ENCODE results near the gene WRNIP1.
"Not testable (repeated sequence)": the region's sequence is repeated elsewhere in the genome, so short reads cannot be mapped to it uniquely, and the experiment has no call there.

Gene WRNIP1

DNA sequence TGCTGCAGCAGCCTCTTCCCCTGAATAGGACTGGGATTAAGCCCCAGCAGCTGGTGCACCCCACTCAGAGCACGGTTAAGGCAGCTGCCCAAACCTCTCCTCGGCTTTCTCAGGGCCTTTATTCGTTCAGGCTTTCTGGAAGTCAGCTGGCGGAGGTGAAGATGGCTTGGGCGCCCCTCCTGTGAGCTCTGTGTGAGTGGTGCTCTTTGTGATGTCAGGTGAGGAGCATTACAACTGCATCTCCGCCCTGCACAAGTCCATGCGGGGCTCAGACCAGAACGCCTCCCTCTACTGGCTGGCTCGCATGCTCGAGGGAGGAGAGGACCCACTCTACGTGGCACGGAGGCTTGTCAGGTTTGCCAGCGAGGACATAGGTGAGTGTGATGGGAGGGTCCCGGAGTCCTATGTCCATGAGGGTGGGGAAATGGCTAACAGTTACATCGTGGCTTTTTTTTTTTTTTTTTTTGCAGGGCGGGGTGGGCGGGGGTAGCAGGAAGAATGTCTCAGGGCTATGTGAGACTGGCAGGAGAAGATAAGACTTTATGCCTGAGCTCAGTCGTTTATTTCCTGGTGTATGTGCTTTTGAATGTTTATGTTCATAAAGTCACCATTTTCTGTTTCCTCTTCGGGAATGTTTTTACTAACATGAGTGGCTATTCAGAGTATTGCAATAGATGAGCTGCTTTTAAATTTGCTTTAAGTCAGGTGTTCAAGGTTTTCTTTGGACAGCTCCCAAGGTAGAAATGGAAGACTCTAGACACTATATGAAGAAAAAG, 18.2 kb downstream of the WRNIP1 start:
- no peak for DNase-seq (ENCODE audit: low read depth, low spot score)

DNA sequence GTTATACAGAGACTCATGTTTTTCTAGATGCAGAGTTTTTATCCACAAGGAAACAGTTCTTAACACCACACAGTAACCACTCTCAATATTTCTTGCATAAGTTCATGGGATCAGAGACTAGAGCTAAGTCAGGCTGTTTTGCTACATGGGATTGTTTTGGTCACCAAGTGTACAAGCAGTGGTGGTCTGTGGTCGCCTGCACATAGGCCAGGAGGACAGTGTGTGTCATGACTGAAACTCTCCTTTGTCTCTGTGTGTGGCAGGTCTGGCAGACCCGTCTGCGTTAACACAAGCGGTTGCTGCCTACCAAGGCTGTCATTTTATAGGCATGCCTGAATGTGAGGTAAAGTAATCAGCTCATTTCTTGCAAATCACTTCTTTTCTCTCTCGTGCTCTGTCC, 18.9 kb downstream of the WRNIP1 start:
- no peak for DNase-seq (ENCODE audit: low read depth, low spot score)

DNA sequence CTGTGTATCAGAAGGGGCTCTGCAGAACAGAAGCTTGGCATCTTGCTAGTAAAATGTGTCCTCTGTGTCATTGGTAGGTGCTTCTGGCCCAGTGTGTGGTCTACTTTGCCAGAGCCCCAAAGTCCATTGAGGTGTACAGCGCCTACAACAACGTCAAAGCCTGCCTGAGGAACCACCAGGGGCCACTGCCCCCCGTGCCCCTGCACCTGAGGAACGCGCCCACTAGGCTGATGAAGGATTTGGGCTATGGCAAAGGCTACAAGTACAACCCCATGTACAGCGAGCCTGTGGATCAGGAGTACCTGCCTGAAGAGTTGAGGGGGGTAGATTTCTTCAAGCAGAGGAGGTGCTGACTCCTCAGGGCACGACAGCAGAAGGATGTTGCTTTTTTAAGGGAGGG, 19.7 kb downstream of the WRNIP1 start:
- DNase-seq (ENCODE audit: low read depth, low spot score) = no peak

DNA sequence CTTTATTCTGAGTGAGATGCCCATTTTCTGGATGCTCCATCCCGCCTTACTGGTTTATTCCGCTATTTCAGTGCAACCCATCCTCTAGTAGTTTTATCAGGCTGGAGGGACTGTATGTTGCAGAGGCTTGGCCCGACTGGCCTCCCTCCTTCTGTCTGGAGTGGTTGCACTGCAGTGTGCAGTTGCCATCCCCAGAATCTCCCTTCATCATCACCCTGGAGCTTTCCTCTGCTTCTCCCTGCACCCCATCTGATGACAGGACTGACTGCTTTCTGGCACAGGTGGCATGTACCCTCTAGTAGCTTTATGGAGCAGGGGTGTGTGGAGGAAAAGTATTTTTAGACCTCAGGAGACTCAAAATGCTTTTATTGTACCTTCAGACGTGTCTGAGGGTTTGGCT, 21.1 kb downstream of the WRNIP1 start:
- no peak for DNase-seq (ENCODE audit: low read depth, low spot score)

DNA sequence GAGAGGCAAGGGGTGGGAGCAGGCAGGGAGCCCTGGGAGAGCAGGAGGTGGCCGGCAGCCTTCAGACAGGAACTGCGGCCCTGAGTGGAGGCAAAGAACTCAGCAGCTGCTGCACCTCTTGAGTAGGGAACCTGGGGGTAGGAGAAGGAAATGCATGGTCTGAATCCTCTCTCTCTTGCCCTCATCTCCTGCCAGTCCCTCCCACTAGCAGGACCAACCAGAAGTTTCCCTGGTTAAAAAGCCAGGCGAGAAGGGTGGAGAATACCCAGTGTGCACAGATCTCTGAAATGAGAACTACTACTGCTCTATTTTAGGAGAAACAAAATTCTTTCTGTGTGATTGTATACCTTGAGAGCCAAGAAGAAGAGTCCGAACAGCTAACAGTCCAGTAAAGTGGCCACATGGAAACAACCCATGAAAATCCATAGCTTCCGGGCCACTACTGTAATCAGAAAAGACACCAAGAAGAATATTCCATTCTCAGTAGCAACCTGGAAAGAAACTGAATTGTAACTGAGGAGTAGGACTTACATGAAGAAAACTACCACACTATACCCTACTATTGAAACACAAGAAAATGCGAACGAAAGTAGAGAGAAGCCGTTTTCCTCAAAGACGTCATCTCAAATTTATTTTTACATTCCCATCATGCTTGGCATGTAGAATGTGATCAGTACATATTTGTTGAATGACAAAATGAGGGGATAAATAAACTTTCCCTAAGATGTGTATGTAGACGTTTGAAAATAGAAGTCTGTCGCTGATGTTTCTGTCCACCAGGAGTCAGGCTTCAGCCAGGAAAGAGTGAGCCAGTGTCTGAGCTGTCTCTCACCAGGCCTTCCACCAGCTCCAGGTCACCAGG, 25.6 kb downstream of the WRNIP1 start:
- DNase-seq (ENCODE audit: low read depth, low spot score) = no peak

DNA sequence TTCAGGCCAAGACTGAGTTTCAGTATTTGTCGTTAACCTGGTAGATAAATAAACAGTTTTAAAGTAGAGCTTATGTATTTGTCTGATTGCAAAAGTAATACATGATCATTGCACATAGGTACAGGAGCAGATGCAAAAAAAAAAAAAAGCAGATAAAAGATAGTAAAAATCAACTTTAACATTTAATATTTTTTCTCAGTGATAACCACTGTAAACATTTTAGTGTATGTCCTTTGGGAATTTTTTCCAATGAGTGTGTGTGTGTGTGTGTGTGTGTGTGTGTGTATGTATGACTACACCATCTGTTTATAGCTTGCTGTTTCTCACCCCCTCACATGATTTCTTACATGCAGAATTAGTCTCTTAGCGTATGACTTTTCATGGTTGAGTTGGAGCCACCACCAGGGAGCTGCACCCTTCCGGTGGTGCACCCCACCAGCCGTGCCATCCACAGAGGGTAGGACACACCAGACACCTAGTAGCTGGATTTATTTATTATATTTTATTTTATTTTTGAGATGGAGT, 26.3 kb downstream of the WRNIP1 start:
- DNase-seq (ENCODE audit: low read depth, low spot score) = no peak

DNA sequence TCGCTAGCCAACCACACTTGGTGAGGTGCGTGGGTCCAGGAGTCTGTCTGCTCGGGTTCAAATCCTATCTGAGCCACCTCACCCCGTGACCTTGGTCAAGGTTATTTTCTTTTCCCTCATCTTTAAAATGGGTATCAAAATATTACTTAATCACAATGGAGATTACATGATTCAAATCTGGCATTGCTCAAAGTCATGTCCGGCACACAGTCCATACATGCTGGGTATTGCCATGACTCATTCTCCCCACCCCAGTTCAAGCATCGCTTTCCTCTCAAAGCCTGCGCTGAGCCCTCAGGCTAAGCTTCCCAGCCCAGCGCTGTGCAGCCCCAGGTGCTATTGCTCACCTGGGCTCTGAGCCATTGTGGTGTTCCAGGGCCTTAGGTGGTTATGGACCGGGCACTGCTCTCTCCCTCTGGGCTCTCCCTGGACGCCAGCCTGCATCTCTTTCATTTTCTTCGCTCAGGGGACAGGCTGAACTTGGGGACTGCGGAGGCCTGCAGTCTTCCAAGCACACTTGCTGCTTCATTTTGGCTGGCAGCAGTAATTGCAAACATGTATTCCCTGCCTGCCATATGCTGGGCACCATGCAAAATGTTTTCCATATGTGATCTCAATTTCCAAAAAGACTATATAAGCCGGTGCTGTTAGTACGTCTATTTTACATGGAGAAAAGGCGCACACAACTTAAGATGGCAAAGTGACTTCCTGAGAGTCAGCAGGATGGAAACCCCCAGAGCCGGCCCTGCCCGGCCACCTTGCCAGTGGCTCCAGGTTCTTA, 27.3 kb downstream of the WRNIP1 start:
- no peak for DNase-seq (ENCODE audit: low read depth, low spot score)

DNA sequence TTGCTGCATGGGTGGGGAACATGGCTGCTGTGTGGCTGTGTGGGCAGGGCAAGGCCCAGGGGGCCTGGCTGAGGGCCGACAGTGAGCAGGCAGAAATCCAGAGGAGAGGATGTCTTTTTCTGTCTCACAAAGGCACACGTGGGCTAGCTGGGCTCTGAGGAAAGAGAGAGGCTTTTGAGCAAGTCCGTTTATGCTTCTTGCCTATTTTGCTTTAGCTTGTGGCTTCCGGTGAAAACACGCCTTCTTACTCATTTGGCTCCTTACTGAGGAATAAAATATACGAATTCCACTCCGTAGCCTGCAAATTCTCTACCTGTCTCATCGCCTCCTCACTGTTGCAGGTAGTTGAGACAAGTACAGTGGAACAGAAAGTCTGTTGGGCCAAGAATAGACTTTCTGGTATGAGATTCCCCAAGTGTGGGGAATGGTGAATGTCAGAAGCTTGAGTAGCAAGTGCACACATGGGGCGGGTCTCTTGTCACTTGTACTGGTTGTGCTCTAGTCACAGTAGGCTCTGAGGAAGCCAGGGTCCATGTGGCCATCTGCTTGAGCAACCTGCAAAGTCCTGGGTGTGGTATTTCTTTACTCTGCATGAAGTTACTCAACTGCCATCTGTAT, 28.4 kb downstream of the WRNIP1 start:
- DNase-seq (ENCODE audit: low read depth, low spot score) = no peak

DNA sequence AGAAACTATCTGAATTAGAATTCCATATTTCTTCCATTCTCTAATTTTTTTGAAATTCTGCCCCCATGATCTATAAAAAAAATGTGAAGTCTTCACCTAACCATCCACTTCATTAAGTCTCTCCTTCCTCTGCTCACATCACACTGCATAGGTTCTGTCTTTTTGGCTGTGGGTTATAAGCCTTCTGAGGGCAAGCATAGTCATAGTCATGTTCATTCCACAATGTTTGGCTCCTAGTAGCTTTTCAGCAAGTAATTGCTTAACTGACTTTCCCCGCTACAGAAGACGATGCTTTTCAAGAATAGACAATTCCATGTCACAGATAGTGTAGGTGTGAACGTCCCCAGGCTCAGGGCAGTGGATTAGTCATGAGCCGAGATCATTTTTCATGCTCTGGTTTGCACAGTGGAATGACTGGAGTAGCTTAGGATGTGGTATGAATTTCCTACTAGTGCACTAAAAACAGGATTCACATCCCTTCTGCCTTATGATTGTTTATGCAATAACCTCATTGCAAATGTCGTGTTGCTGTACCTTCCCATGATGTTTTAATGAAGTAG, 29.1 kb downstream of the WRNIP1 start:
- DNase-seq (ENCODE audit: low read depth, low spot score) = no peak

DNA sequence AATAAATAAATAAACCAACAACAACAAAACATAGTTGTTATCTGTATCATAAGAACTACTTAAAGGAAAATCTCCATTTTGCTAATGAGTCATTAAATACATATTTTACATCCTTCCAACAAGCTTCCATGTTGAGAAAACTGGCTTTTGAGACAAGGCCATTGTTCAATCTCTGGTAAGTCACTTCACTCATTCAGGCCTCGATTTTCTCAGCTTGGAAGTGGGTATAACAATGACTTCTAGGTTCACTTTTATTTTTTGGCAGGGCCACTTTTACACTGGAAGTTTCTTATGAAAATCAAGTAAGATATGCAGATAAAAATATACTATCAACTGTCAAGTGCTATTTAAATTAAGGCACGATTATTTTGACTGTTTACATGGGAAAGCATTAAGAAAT, 30.0 kb downstream of the WRNIP1 start:
- DNase-seq (ENCODE audit: low read depth, low spot score) = no peak

DNA sequence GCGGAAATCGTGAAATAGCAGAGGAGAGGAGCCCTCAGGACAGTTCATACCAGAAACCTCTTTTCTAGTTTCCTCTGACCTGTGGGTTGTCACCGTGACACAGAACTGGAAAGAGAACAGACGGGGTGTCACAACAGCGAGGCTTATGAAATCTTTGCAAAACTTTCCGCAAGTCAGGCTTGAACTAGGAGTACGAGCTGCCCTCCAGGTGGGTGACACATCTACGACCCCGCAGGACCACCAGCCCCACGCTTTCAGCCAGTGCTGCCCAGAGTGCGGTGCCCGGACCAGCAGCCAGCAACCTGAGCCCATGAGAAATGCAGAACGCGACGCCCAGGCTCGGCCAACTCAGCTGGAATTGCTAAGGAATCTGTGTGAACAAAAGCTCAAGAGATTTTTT, 30.8 kb downstream of the WRNIP1 start:
- DNase-seq (ENCODE audit: low read depth, low spot score) = no peak

DNA sequence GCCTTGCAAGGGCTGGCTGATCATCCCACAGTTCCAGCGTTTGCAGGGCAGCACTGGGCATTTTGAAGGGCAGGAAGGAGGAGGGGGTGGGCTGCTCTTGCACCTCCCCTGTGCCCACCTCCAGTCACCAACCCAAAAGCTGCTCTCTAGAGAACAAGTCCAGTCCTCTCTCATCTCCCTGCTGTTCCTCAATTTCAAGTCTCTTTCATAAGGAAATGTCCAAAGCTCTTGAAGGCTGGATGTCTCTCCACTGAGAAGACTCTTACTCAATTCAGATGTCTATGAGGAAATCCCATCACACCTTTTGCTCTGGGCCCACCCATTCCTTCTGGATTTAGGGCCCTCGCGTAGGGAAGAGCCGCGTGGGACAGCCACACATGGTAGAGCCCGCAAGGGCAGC, 31.7 kb downstream of the WRNIP1 start:
- DNase-seq (ENCODE audit: low read depth, low spot score) = no peak

DNA sequence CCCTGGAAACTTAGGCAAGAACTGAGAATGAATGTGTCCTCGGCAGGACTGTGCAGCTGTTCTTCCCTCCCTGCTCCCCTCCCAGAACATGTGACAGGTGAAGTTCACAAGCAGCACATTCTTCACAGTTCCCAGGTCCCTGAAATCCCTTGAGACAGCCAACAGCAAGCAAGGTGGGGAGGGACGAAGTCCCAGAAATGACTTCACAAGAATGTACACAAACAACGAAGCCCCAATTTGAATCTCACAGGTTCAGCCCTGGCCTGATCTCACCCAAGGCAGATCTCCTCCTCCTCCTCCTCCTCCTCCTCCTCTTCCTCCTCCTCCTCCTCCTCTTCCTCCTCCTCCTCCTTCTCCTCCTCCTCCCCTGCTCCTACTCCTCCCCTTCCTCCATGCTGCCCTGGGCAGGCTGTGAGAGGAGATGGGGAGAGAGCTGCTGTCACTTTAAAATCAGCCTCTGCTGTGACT, 32.4 kb downstream of the WRNIP1 start:
- no peak for DNase-seq (ENCODE audit: low read depth, low spot score)

DNA sequence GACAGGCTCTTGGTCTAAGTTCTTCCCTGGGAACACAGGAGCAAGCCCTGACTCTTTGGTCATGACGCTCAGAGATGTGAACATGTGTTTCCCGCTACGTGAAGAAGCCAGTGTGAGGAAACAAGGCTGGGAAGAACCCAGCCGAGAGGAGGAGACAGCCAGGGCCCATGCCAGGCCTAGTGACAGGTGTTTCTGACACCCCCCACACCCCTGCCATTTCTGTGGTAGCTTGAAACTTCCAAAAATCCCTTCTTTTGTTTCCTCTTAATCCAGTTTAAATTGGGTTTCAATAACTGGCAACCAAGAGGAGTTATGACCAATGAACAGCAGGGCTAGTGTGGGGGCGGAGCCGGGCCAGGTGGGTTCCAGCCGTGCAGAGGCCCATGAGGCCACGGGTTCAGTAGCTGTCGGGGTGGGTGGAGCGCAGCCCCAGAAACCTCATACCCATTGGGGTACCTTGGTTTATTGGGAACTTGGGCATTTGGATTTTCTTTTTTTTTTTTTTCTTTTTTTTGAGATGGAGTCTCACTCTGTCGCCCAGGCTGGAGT, 33.5 kb downstream of the WRNIP1 start:
- DNase-seq (ENCODE audit: low read depth, low spot score) = no peak

DNA sequence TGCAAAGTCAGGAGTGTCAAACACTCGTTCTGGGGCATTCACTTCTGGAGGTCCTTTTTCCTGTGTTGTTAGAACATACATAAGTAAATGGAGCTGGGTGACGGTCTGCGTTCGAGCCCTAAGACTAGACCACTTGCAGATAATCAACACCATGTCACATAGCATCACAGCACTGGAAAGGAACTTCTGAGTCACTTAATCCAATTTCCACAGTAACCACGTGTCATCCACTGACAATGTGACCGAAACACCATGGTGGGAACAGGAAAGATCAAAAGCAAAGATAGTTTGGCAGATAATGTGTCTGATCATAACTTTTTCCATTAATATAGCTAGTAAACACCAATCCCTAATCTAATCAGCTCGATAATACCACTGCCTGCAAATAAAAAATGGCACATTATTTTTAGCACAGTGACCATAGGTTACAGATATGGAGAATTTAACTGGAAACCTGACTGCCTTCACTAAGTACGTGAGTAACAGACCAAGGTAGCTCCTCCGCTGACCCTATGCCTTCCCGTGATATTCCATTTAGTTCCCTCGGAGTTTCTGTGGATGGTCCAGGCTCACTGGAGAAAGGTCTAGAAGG, 34.8 kb downstream of the WRNIP1 start:
- no peak for DNase-seq (ENCODE audit: low read depth, low spot score)

DNA sequence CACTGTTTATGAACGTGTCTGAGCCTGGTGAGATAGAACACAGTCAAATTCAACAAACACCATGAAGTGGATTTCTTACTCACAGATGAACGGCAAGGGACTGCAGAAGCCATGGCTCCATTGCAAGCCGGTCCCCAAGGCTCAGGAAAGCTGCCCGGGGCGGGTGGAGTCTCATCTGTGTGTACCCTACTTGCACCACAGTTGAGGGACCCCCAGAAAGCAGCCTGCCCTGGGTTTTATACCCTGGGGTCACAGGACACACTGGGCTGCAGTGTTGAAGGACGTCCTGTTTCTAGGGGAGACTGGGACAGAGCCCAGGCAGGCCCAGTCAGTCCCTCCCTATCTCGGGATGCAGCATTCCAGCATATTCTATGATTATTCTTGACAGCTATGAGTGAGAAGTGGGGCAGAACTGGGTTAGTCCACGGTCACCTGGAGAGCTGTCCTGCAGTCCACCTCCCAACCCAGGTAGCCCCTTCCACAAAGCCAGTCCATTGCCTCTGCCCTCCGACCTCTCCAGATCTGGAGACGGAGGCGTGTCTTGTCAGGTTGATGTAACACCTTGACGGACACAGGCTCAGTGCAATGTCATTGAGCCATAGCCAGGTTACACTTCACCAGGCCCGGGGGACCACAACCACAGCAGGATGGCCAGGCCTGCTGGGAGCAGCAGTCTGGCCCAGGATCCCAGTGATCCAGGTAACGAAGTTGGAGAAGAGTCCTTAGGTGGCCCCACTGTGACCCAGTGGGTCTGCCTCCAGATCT, 35.5 kb downstream of the WRNIP1 start:
- no peak for DNase-seq (ENCODE audit: low read depth, low spot score)

DNA sequence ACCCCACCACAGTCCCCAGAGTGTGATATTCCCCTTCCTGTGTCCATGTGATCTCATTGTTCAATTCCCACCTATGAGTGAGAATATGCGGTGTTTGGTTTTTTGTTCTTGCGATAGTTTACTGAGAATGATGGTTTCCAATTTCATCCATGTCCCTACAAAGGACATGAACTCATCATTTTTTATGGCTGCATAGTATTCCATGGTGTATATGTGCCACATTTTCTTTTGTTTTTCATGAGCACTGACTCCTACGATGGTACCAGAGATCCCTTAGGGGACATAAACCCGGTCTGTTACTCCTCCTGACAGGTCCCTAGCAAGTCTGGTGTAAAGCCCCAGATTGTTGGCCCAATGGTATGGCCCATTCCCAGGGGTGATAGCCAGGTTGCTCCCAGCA, 36.5 kb downstream of the WRNIP1 start:
- DNase-seq (ENCODE audit: low read depth, low spot score) = not testable (repeated sequence)

DNA sequence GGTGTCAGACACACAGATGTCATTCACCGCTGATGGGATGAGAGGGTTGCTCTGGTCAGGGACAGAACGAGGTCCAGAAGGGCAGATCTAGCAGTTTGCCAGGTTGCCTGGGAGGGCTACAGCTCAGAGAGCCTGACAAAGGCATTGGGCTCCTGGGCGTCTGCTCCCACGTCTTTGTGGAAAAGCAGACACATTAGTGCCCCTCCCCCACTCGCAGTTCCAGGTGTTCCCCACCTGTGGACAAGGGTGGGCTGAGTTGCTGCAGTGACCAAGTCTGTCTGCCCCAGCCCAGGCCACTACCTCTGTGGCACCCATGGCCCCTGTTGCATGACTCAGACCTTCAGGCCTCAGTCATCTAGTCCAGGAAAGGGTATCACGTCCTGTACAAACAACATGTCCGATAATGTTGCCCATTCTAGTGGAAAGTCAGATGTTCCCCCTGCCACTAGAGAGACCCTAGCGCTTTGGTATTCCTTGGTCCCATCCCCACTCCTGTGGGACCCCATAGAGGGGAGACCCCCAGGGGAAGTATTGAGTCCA, 37.4 kb downstream of the WRNIP1 start:
- no peak for DNase-seq (ENCODE audit: low read depth, low spot score)

DNA sequence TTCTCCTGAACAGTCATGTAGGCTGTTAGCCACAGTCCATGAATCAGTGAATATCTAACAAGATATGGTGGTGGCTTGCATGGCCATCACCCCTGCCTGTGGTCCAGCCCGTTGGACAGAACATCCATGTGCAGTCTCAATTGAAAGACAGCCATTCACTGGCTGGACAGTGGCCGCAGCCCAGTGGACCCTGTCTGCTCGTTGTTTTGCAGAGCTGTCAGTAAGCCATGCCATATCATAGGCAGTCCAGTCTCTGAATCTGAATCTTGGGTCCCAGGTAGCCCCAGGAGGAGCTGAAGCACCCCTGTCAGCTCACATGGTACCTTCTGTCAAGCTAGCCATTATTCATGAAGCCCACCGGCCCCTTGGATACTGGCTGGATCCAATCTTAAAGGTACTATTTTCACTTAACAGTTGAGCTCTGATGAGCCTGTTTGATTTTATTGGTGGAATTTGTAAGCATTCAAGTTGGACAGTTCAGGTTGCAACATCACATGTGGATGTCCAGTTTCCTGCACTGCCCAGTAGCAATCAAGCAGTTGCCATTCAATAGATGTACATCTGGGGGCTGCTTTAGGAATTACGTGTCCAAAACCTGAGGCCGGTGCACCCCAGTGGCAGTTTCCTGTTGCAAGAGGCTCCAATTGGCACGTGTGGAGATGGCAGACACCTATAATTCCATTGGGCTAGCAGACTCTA, 38.7 kb downstream of the WRNIP1 start:
- no peak for DNase-seq (ENCODE audit: low read depth, low spot score)

Data from activated naive CD8-positive, alpha-beta T cell treated with anti-CD3 and anti-CD28 coated beads, Interleukin-2, amount 50 U/mL, for 16 hours (primary cell).